ENCODE results near the gene NOX3. TPM values are rescaled to one million over a fixed set of nuclear protein-coding genes. Genes with fewer than 3 reads are reported as not detected.
"Not testable (repeated sequence)": the region's sequence is repeated elsewhere in the genome, so short reads cannot be mapped to it uniquely, and the experiment has no call there.

NOX3 gene
- total RNA-seq, 6 experiments from 2014 or later: not detected

DNA sequence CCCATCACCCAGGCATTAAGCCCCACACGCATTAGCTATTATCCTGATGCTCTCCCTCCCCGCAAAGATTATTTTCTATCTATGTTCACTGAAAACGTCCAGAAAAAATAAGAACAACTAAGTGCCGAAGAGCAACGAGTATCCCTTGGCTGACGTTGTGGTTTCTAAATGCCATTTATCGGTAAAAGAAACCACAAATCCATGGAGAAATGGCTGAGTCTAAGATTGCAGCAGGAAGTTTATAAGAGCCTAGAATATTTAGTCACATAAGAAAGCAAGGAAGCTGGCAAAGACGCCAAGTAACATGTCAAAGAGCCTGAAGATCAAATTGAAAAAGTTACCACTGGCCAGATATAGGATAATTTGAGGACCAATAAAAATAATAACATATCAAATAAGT is 18.1 kb upstream of the NOX3 start:
- no peak overlapping the region for H3K27ac ChIP-seq
- no peak for DNase-seq
- no peaks in the 10 kb centered on the region for H3K36me3 ChIP-seq
- no peaks in the 10 kb centered on the region for H3K4me1 ChIP-seq
- no peaks in the 10 kb centered on the region for H3K9me3 ChIP-seq
- no peak for ATAC-seq
- no peak overlapping the region for H3K4me3 ChIP-seq
- WGBS (ENCODE audit: insufficient coverage, low coverage, low lambda C conversion rate, missing lambda C conversion rate): 72% methylated on average over 8 of the region's 8 CpGs
- no peaks in the 10 kb centered on the region for H3K27me3 ChIP-seq
- TF ChIP-seq POLR2A (IDR thresholded peaks at IDR 0.05): no peak
- intact Hi-C loops (cut with DNase I): no loop called here

DNA sequence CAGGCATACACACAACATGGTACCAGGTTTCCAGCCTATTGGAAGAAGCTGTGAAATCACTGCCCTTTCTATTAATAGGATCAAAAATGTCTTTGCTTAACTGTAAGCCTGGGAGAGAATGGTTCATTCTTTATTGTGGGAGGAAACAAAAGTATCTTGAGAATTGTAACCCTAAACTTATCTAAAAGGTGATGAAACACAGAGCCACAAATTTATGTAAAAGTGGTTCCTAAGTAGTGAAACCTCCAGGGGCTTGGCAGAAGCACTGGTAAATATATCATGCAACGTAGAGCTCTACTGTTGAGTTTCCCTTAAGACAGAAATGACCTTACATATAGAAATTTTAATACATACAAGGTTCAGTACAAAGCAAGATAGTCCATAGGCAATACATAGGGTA is 17.2 kb upstream of the NOX3 start:
- no peaks in the 10 kb centered on the region for H3K36me3 ChIP-seq
- WGBS (ENCODE audit: insufficient coverage, low coverage, low lambda C conversion rate, missing lambda C conversion rate): 21% methylated on average over 1 of the region's 1 CpG
- H3K4me3 ChIP-seq: no peak overlapping the region
- H3K9me3 ChIP-seq: no peaks in the 10 kb centered on the region
- H3K4me1 ChIP-seq: no peaks in the 10 kb centered on the region
- no peak for ATAC-seq
- intact Hi-C loops (cut with DNase I): no loop called here
- no peaks in the 10 kb centered on the region for H3K27me3 ChIP-seq
- no peak for DNase-seq
- TF ChIP-seq POLR2A (IDR thresholded peaks at IDR 0.05): no peak
- TF ChIP-seq, protein P1, sequence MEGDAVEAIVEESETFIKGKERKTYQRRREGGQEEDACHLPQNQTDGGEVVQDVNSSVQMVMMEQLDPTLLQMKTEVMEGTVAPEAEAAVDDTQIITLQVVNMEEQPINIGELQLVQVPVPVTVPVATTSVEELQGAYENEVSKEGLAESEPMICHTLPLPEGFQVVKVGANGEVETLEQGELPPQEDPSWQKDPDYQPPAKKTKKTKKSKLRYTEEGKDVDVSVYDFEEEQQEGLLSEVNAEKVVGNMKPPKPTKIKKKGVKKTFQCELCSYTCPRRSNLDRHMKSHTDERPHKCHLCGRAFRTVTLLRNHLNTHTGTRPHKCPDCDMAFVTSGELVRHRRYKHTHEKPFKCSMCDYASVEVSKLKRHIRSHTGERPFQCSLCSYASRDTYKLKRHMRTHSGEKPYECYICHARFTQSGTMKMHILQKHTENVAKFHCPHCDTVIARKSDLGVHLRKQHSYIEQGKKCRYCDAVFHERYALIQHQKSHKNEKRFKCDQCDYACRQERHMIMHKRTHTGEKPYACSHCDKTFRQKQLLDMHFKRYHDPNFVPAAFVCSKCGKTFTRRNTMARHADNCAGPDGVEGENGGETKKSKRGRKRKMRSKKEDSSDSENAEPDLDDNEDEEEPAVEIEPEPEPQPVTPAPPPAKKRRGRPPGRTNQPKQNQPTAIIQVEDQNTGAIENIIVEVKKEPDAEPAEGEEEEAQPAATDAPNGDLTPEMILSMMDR (IDR thresholded peaks at IDR 0.05): no peak
- no peak overlapping the region for H3K27ac ChIP-seq

DNA sequence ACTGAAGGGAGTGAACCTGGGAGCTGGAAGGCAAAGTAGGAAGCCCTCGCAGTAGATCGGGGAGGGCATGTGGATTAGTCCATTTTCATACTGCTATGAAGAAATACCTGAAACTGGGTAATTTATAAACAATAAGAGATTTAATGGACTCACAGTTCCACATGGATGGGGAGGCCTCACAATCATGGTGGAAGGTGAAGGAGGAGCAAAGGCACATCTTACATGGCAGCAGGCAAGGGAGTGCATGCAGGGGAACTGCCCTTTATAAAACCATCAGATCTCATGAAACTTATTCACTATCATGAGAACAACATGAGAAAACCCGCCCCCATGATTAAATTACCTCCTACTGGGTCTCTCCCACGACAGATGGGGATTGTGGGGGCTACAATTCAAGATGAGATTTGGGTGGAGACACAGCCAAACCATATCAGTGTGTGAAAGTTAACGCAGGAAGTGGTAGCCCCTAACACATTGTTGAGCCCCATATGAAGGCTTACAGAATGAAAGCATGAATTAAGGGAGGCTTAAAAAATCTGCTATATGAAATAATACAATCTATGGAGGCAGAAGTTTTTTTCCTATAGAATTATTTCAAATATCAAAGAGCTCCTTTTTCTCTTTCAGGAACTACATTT is 15.5 kb upstream of the NOX3 start:
- H3K4me3 ChIP-seq; H3K27ac ChIP-seq; DNase-seq; H3K4me1 ChIP-seq; H3K9me3 ChIP-seq; H3K36me3 ChIP-seq; ATAC-seq; intact Hi-C loops (cut with DNase I); H3K27me3 ChIP-seq: not testable (repeated sequence)
- WGBS (ENCODE audit: insufficient coverage, low coverage, low lambda C conversion rate, missing lambda C conversion rate): 73% methylated on average over 5 of the region's 5 CpGs

- H3K4me1 ChIP-seq; H3K27ac ChIP-seq; H3K27me3 ChIP-seq; intact Hi-C loops (cut with DNase I); H3K36me3 ChIP-seq; ATAC-seq; H3K9me3 ChIP-seq; DNase-seq; H3K4me3 ChIP-seq: not testable (repeated sequence)
- 70% methylated on average over 3 of the region's 3 CpGs for WGBS (ENCODE audit: insufficient coverage, low coverage, low lambda C conversion rate, missing lambda C conversion rate)
These were observed 12.9 kb upstream of the NOX3 start for GRCh38 chr6:155468543-155468942.

DNA sequence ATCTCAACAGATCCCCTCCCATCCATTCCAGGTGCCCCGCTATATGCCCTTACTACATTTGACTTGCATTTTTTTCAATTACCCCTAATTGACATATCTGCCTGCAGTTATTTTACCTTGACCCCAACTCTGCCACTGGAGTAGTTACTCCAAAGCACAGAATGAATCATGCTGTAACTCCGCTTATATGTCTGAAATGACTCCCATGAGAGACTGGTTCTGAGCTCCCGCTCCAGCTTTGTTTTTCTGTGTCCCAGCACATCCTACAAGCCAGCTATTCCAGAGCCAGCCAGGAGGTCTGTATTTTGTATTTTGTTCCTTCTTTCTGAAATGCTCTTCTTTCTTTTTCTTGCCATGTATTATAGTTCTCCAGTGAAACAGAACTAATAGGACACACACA is 10.9 kb upstream of the NOX3 start:
- DNase-seq (no peak), ATAC-seq (no peak)
- 69% methylated on average over 3 of the region's 3 CpGs for whole genome bisulfite sequencing (ENCODE audit: insufficient coverage, low coverage, low lambda C conversion rate, missing lambda C conversion rate)
- TF ChIP-seq, protein P1 (IDR thresholded peaks at IDR 0.05): no peak
- no peak for TF ChIP-seq POLR2A (IDR thresholded peaks at IDR 0.05)
- H3K9me3 ChIP-seq: no peaks in the 10 kb centered on the region
- intact Hi-C loops (cut with DNase I): no loop called here
- no peak overlapping the region for H3K4me3 ChIP-seq
- H3K4me1 ChIP-seq: no peaks in the 10 kb centered on the region
- H3K36me3 ChIP-seq: no peaks in the 10 kb centered on the region
- no peak overlapping the region for H3K27ac ChIP-seq
- H3K27me3 ChIP-seq: no peaks in the 10 kb centered on the region

DNA sequence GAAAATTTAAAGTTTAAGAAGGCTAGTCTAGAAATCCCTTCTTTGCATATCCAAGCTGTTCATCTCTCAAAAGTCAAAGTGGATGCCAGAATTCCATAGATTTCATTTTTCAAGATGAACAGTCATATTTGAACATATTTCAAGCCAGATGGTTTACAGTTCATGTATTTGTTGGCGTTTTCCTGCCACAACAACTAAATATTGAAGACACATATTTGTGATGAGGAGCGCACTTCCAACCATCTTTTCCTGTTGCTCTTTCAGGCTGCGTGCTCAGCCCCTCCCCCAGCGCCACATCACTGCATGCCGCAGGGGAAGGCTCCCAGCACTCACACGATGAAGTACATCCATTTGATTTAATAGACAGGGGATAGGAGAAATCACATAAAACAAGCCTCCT is 5.9 kb upstream of the NOX3 start:
- ATAC-seq: no peak
- DNase-seq: no peak
- intact Hi-C loops (cut with DNase I): no loop called here
- Histone ChIP-seq H3K27ac (no peak overlapping the region), H3K27me3 (no peaks in the 10 kb centered on the region), H3K4me1 (no peaks in the 10 kb centered on the region), H3K36me3 (no peaks in the 10 kb centered on the region), H3K4me3 (no peak overlapping the region), H3K9me3 (no peaks in the 10 kb centered on the region)
- no peak for TF ChIP-seq POLR2A (IDR thresholded peaks at IDR 0.05)
- TF ChIP-seq, protein P1 (IDR thresholded peaks at IDR 0.05): no peak
- WGBS (ENCODE audit: insufficient coverage, low coverage, low lambda C conversion rate, missing lambda C conversion rate): 35% methylated on average over 6 of the region's 6 CpGs
